KG1 (cell line): ENCODE results near the gene VEGFB.

ENCODE experiments used
- DNase-seq: peaks from one replicate; lab custom pipeline; 2025; lab: John Stamatoyannopoulos, UW

The VEGFB gene

GRCh38 chr11:64262271-64263002 is 28.1 kb downstream of the VEGFB start:
- no peak for DNase-seq

DNA sequence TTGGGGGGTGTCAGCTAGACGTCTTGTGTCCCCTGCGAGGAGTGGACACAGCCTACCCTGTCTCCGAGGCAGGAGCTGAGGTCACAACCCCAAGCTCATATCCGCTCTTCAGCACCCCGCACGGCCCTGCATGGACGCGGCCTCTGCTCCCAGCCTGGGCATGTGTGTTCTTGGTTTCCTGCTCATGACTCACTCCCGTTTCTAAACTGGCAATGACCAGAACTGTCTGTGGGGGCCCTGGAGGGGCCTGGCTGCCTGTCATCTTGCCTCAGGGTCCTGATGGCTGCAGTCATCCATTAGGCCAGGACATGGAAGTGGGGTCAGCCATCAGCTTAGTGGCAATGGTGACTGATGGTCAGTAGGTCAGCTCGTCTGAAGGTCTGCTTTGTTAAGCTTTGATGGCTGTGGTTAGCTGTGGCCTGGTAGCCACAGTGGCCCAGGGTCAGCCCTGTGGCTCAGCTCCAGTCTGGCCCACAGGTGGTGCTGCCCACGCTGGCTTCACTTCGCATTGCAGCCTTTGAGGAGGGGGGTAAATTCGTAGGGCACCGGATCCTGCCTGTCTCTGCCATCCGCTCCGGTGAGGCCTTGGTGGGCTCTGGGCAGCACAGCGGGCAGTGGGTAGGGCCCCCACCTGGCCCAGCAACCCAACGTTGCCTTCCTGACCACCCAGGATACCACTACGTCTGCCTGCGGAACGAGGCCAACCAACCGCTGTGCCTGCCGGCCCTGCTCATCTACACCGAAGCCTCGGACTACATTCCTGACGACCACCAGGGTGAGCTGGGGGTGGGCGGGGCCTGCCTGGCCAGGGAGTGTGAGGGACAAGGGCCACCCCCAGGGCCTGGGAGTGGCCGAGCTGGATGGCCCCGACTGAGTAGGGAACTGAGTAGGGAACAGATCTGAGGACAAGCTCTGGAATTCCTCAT is 28.9 kb downstream of the VEGFB start:
- DNase-seq, result no peak

- no peak for DNase-seq
Observed at GRCh38 chr11:64263947-64264317, 29.5 kb downstream of the VEGFB start.

DNA sequence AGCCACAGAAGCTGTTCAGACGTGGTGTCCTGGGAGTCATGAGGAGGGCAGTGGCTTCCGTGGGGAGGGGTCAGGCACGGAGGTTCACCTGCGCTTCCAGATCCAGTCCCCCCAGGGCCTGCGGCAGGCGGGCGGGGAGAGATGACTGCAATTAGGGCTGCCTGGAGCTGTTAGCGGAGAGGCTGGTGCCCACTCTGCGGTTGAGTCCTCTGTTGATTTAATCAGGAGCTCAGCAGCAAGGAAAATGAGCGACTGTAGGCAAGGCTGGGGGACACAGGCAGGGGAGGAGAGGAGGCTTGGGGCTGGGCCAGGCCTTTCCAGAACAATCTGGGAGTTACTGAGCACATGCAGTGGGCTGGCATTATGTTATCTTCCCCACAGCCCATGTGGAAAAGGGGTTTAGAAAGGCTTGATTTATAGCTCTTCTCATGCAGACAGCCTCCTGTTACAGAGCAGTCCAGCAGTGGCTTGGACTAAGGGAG is 30.0 kb downstream of the VEGFB start:
- DNase-seq, result no peak

DNA sequence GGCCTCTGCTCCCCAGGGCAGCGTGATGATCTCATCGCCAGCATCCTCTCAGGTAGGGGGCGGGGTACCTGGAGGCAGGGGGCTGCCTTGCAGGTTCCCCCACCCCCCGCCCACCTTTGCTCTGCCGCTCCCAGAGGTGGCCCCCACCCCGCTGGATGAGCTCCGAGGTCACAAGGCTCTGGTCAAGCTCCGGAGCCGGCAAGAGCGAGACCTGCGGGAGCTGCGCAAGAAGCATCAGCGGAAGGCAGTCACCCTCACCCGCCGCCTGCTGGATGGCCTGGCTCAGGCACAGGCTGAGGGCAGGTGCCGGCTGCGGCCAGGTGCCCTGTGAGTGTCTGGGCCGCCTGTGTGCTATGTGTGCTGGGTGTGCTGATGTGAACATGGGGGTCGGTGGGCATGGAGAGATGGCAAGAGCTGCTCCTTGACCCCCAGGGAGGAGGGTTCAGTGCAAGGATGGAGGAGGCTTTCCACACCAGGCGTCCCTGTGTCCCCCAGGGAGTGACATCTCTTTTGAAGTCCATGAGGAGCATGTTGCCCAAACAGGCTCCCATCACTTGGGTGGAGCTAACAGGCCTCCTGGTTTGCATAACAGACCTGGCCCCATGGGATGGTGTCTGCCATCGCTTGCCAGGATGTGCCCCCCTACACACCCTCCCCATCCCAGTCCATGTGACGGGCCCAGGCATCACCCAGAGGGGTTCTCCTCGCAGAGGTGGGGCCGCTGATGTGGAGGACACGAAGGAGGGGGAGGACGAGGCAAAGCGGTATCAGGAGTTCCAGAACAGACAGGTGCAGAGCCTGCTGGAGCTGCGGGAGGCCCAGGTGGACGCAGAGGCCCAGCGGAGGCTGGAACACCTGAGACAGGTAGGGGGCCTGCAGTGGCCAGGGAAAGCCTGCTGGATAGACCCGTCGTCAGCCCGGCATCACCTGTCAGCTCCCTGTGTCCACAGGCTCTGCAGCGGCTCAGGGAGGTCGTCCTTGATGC is 31.1 kb downstream of the VEGFB start:
- no peak for DNase-seq

DNA sequence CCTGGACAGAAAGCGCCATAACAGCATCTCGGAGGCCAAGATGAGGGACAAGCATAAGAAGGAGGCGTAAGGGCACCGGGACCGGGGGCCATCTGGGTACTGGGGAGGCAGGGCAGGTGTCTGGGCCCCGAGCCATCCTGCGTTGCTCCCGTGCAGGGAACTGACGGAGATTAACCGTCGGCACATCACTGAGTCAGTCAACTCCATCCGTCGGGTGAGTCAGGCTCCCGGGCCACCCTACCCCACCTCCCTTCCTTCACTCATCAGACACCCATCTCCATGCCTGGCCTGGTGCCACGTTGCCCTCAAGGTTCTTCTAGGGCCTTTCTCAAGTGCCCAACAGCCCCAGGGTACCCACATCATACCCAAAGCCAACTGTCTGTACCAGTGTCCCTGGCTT is 32.0 kb downstream of the VEGFB start:
- no peak for DNase-seq

GRCh38 chr11:64267207-64267945 is 33.0 kb downstream of the VEGFB start:
- no peak for DNase-seq

GRCh38 chr11:64268025-64268892 is 33.9 kb downstream of the VEGFB start:
- DNase-seq, result no peak

GRCh38 chr11:64268893-64269539 is 34.6 kb downstream of the VEGFB start:
- no peak for DNase-seq

GRCh38 chr11:64269540-64270220 is 35.3 kb downstream of the VEGFB start:
- DNase-seq, result peak; percentile 99

DNA sequence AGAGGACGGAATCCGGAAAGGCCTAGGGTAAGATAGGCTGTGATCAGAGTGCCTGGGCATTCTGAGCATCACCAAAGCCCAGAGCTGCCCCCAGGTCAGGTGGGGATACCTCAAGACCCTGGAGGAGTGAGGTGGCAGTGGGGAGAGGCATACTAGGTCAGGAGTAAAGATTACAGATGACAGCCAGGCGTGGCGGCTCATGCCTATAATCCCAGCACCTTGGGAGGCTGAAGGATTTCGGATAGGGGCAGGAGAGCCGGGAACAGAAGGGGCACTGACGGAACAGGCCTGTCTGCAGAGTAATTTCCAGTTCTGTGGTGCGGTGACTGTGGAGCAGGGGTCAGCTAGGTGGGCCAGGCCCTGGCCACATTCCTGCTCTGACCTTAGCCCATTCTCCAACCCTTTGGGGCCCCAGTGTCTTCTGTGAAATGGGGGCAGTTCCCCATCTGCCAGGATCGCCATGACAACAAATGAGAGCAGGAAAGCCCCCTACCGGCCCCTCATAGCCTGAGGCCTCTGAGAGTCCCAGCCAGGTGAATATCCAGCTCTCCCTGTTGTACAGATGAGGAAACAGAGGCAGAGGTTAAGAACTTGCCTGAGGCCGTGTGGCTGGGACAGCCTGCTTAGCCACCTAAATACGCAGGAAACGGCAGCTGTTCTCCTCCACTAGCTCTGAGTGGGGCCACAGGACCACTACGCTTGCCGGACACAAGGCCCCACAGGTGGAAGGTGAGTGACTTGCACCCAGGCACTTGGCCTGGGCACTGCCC is 40.8 kb downstream of the VEGFB start:
- DNase-seq, result no peak

DNA sequence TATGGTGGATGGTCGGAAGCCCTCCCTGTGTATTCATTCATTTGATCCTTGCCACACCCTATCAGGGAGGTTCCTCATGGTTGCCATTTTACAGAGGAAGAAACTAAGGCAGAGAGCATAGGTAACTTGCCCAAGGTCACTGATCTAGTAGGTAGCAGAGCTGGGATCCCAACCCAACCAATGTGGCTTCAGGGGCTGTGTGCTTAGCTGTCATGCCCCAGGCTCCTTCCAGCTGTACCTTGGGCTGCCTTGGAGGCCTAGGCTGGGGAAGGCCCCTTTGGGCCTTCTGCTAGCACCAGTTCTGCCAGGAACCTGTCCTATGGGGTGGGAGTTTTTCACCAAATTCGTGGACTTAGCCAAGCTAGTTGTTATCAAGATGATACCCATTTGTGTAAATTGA is 41.5 kb downstream of the VEGFB start:
- DNase-seq, result no peak

GRCh38 chr11:64276653-64277431 is 42.5 kb downstream of the VEGFB start:
- DNase-seq, result no peak

- no peak for DNase-seq
Observed at GRCh38 chr11:64278576-64279190, 44.3 kb downstream of the VEGFB start.

DNA sequence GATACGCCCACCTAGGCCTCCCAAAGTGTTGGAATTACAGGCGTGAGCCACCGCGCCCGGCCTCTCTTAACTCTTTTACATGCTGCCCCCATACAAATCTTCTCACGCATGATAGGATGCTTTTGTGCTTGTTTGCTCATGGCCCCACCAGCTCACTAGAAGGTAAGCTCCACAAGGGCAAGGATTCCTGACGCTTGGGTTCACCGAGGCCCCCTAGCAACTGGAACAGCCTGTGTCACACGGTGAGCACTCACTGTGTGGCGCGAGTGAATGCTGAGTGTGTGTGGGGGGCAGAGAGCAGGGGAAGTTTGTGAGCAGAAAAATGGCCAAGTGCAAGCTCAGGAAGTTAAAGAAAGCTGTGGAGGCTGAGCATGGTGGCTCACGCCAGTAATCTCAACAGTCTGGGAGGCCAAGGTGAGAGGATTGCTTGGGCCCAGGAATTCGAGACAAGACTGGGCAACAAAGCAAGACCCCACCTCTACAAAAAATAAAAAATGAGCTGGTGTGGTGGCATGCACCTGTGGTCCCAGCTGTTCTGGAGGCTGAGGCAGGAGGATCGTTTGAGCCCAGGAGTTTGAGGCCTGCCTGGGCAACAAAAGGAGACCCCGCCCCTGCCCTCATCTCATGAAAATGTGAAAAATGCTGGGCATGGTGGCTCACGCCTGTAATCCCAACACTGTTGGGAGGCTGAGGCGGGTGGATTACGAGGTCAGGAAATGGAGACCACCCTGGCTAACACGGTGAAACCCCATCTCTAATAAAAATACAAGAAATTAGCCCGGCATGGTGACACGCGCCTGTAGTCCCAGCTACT is 47.8 kb downstream of the VEGFB start:
- no peak for DNase-seq

- DNase-seq, result no peak
Observed at GRCh38 chr11:64283092-64283491, 48.7 kb downstream of the VEGFB start.
